GM12801 (cell line): ENCODE data around the gene OR2M2.

Experiments used
- CTCF ChIP-seq: IDR thresholded peaks from one replicate; pipeline ENCODE4 v1.5.1; 2011; ENCODE audit warnings: control low read depth; ENCODE audit not compliant: insufficient read length; ENCODE audit errors: extremely low read depth

Gene OR2M2

GRCh38 chr1:248174521-248174920 lies at the start of gene OR2M2:
TSS of gene OR2M2 (plus strand) at chr1:248174821. CDS start at chr1:248179986, 5,165 bp downstream.
- no peak for TF ChIP-seq CTCF

- no peak for TF ChIP-seq CTCF
Measured at GRCh38 chr1:248127653-248128052, 47.0 kb upstream of the OR2M2 start.

GRCh38 chr1:248136811-248137210 lies 37.8 kb upstream of the OR2M2 start:
- no peak for TF ChIP-seq CTCF

- no peak for TF ChIP-seq CTCF
Measured at GRCh38 chr1:248140846-248141245, 33.8 kb upstream of the OR2M2 start.

GRCh38 chr1:248143311-248143710 lies 31.3 kb upstream of the OR2M2 start:
- no peak for TF ChIP-seq CTCF

GRCh38 chr1:248144513-248145198 lies 30.0 kb upstream of the OR2M2 start, which contains the start of gene OR2M5:
TSS of gene OR2M5 (plus strand) at chr1:248145148. CDS start at chr1:248145148, 0 bp downstream.
- no peak for TF ChIP-seq CTCF

- TF ChIP-seq CTCF = no peak
Measured at GRCh38 chr1:248152056-248152827, 22.4 kb upstream of the OR2M2 start.
